ENCODE results near the gene H2BW2. TPM values are rescaled to one million over a fixed set of nuclear protein-coding genes. Genes with fewer than 3 reads are reported as not detected.

The H2BW2 gene
- polyA plus RNA-seq, 3 donors, result not detected

DNA sequence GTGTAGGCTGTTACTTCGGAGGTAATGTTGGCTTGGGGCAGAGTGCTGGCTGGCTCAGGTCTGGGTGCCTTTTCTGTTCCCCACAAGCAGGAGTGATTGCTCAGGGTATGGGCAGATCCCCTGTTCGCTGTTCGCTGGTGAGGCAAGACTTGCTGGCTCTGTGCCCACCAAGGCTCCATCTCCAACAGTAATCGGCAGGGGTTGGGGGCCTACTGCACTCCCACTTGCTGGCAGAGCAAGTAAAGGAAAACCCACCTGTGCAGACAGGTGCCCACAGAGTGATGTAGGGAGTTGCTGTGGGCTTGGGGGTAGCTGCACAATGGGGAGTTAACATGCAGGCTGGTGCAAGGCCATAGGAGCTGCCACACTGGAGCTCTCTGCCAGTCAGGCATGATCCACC, 44.3 kb downstream of the H2BW2 start:
- peaks cover 0 to 3% (median 2%) of the 10 kb centered on the region in 3 donors for H3K27me3 Mint-ChIP-seq (ENCODE audit: low read depth in 3 of 3)
- H3K9me3 ChIP-seq (replicated peaks in 1 of 2; ENCODE audit: control insufficient read depth in 1 of 2, insufficient read depth in 1 of 2, low read length in 2 of 2), result no peaks in the 10 kb centered on the region
- no peaks in the 10 kb centered on the region for H3K27me3 ChIP-seq (ENCODE audit: control insufficient read depth in 2 of 2, insufficient read depth in 2 of 2, low read length in 2 of 2)
- intact Hi-C loops (cut with micrococcal nuclease), result no loop called here
- H3K27ac ChIP-seq (ENCODE audit: low read depth in 1 of 2, low read length in 2 of 2), result no peak overlapping the region
- peaks cover 0 to 2% (median 0%) of the 10 kb centered on the region in 7 donors for H3K9me3 Mint-ChIP-seq
- H3K9ac ChIP-seq (ENCODE audit: insufficient read depth, low read length, poor library complexity, severe bottlenecking), result no peak overlapping the region
- no peaks in the 10 kb centered on the region for H3K4me1 Mint-ChIP-seq
- no peak overlapping the region for H2AFZ ChIP-seq (ENCODE audit: insufficient read depth, low read depth, low read length, poor library complexity, severe bottlenecking)
- no peaks in the 10 kb centered on the region for H3K79me2 ChIP-seq (ENCODE audit: insufficient read depth, low read length)
- no peaks in the 10 kb centered on the region for H3K36me3 ChIP-seq (replicated peaks in 1 of 2; ENCODE audit: control insufficient read depth in 1 of 2, insufficient read depth in 2 of 2, low read length in 2 of 2)
- no peaks in the 10 kb centered on the region for H3K36me3 Mint-ChIP-seq
- H4K20me1 ChIP-seq (ENCODE audit: insufficient read depth, low read length), result no peaks in the 10 kb centered on the region
- H3K4me1 ChIP-seq (ENCODE audit: control insufficient read depth in 1 of 2, insufficient read depth in 2 of 2, low read length in 2 of 2), result no peaks in the 10 kb centered on the region
- no peak overlapping the region for H3K27ac Mint-ChIP-seq
- no peak overlapping the region for H3K4me3 ChIP-seq (replicated peaks in 1 of 3; ENCODE audit: low read depth in 2 of 3, low read length in 3 of 3)
- no peak for DNase-seq
- no CpG with 5 or more reads among the region's 4 CpGs for WGBS (ENCODE audit: insufficient coverage)
- TF ChIP-seq, protein P1, sequence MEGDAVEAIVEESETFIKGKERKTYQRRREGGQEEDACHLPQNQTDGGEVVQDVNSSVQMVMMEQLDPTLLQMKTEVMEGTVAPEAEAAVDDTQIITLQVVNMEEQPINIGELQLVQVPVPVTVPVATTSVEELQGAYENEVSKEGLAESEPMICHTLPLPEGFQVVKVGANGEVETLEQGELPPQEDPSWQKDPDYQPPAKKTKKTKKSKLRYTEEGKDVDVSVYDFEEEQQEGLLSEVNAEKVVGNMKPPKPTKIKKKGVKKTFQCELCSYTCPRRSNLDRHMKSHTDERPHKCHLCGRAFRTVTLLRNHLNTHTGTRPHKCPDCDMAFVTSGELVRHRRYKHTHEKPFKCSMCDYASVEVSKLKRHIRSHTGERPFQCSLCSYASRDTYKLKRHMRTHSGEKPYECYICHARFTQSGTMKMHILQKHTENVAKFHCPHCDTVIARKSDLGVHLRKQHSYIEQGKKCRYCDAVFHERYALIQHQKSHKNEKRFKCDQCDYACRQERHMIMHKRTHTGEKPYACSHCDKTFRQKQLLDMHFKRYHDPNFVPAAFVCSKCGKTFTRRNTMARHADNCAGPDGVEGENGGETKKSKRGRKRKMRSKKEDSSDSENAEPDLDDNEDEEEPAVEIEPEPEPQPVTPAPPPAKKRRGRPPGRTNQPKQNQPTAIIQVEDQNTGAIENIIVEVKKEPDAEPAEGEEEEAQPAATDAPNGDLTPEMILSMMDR (IDR thresholded peaks at IDR 0.05), result no peak
- H3K4me3 Mint-ChIP-seq, result no peak overlapping the region
- H3K4me2 ChIP-seq (replicated peaks; ENCODE audit: extremely low read depth, low read length, poor library complexity, severe bottlenecking), result no peak overlapping the region

DNA sequence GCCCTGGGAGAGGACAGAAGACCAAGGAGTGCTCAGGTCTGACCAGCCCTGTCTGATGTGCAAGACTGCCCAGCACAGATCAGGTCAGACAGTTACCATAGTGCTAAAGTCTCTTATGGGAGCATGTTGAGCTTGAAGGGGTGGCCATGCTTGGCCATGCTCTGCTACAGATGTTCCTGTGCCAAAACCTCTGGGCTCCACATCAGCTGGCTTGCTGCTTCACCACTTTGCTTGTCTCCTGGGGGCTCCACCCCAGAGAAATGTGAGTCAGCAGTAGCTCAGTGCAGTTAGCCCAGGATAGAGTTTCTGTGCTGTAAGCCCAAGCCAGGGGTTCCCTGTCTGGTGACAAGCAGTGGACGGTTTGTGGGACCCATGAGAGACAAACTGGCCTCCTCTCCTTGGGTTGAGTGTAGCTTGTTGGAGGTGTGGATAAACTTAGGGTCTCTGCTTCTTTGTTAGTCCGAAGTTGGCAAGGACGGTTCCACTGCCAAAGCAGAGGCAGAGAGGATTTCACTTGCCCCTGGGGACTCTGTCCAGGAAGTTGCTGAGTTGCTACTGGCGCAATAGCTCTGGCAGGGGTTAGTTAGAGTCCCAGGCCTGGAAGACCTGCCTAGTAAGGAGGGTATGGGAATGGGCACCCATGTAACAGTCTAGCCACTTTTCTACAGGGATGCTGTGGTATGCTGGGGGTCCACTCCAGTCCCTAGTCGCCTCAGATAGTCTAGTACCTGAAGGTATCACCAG, 45.0 kb downstream of the H2BW2 start:
- Histone ChIP-seq H3K4me1 (ENCODE audit: control insufficient read depth in 1 of 2, insufficient read depth in 2 of 2, low read length in 2 of 2) (no peaks in the 10 kb centered on the region), H3K9ac (ENCODE audit: insufficient read depth, low read length, poor library complexity, severe bottlenecking) (no peak overlapping the region), H2AFZ (ENCODE audit: insufficient read depth, low read depth, low read length, poor library complexity, severe bottlenecking) (no peak overlapping the region), H4K20me1 (ENCODE audit: insufficient read depth, low read length) (no peaks in the 10 kb centered on the region), H3K27me3 (ENCODE audit: control insufficient read depth in 2 of 2, insufficient read depth in 2 of 2, low read length in 2 of 2) (no peaks in the 10 kb centered on the region), H3K9me3 (replicated peaks in 1 of 2; ENCODE audit: control insufficient read depth in 1 of 2, insufficient read depth in 1 of 2, low read length in 2 of 2) (no peaks in the 10 kb centered on the region), H3K4me2 (replicated peaks; ENCODE audit: extremely low read depth, low read length, poor library complexity, severe bottlenecking) (no peak overlapping the region), H3K4me3 (replicated peaks in 1 of 3; ENCODE audit: low read depth in 2 of 3, low read length in 3 of 3) (no peak overlapping the region), H3K79me2 (ENCODE audit: insufficient read depth, low read length) (no peaks in the 10 kb centered on the region), H3K36me3 (replicated peaks in 1 of 2; ENCODE audit: control insufficient read depth in 1 of 2, insufficient read depth in 2 of 2, low read length in 2 of 2) (no peaks in the 10 kb centered on the region), H3K27ac (ENCODE audit: low read depth in 1 of 2, low read length in 2 of 2) (no peak overlapping the region)
- TF ChIP-seq, protein P1 (IDR thresholded peaks at IDR 0.05), result no peak
- peaks cover 0 to 2% (median 0%) of the 10 kb centered on the region in 7 donors for H3K9me3 Mint-ChIP-seq
- intact Hi-C loops (cut with micrococcal nuclease), result no loop called here
- H3K36me3 Mint-ChIP-seq, result no peaks in the 10 kb centered on the region
- peaks cover 0 to 3% (median 2%) of the 10 kb centered on the region in 3 donors for H3K27me3 Mint-ChIP-seq (ENCODE audit: low read depth in 3 of 3)
- H3K4me3 Mint-ChIP-seq, result no peak overlapping the region
- no peak overlapping the region for H3K27ac Mint-ChIP-seq
- no peak for DNase-seq
- 100% methylated on average over 2 of the region's 5 CpGs for WGBS (ENCODE audit: insufficient coverage)
- H3K4me1 Mint-ChIP-seq, result no peaks in the 10 kb centered on the region

All from CD14-positive monocyte (primary cell).